ENCODE results near the gene GRM7.

GRM7 gene

GRCh38 chr3:7740458-7740857 is 879.5 kb downstream of the GRM7 start:
- no peak for DNase-seq

GRCh38 chr3:7744850-7745249 is 883.9 kb downstream of the GRM7 start:
- DNase-seq, result no peak

- DNase-seq, result no peak
These were observed 884.8 kb downstream of the GRM7 start for GRCh38 chr3:7745711-7746110.

- DNase-seq, result no peak
These were observed 889.2 kb downstream of the GRM7 start for GRCh38 chr3:7749931-7750695.

- DNase-seq, result no peak
These were observed 891.1 kb downstream of the GRM7 start for GRCh38 chr3:7752005-7752404.

- DNase-seq, result no peak
These were observed 893.9 kb downstream of the GRM7 start for GRCh38 chr3:7754653-7755441.

GRCh38 chr3:7759630-7760029 is 898.7 kb downstream of the GRM7 start:
- no peak for DNase-seq

GRCh38 chr3:7760718-7761117 is 899.8 kb downstream of the GRM7 start:
- DNase-seq, result no peak

GRCh38 chr3:7764115-7764514 is 903.2 kb downstream of the GRM7 start:
- no peak for DNase-seq

GRCh38 chr3:7766530-7766929 is 905.6 kb downstream of the GRM7 start:
- no peak for DNase-seq

GRCh38 chr3:7779331-7779730 is 918.4 kb downstream of the GRM7 start:
- peak; percentile 14 for DNase-seq

- DNase-seq, result no peak
These were observed 920.5 kb downstream of the GRM7 start for GRCh38 chr3:7781395-7781794.

- no peak for DNase-seq
These were observed 927.2 kb downstream of the GRM7 start for GRCh38 chr3:7787871-7788828.

GRCh38 chr3:7788881-7789280 is 928.0 kb downstream of the GRM7 start:
- no peak for DNase-seq

GRCh38 chr3:7789324-7789723 is 928.4 kb downstream of the GRM7 start:
- no peak for DNase-seq

- DNase-seq, result no peak
These were observed 929.2 kb downstream of the GRM7 start for GRCh38 chr3:7790141-7790540.
